HL-60/S4 treated with retinoic acid at 250 ng/mL for 4 days and 3 days (cell line): ENCODE data around the gene DOK5.
"Not testable (repeated sequence)": the region's sequence is repeated elsewhere in the genome, so short reads cannot be mapped to it uniquely, and the experiment has no call there.

Source experiments
- in situ Hi-C: fragments of 300-500 bp; cut with MboI; formaldehyde crosslinking; loops from 2 replicates; pipeline ENCODE4 v1.7.0; 2022; ENCODE audit warnings: low sequenced_read_pairs

DOK5 gene

DNA sequence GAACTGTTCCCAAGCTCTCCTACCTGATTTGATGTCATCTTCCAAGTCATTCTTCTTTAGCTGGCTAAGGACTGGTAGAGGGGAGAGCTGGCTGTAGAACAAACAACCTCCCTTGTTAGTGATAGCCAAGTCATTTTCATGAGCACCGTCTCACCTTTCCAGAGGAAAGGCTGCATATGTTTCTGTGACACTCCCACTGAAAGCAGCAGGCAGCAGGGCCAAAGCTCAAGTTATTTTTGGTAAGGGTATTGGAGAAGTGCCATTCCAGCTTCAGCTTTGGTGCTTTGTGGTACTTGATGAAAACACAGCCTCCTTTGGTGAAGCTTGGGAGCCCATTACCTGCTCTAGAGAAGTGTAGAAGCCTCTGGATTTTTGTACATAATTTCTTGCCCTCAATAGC is 5.4 kb upstream of the DOK5 start:
- in situ Hi-C loops = no loop called here

DNA sequence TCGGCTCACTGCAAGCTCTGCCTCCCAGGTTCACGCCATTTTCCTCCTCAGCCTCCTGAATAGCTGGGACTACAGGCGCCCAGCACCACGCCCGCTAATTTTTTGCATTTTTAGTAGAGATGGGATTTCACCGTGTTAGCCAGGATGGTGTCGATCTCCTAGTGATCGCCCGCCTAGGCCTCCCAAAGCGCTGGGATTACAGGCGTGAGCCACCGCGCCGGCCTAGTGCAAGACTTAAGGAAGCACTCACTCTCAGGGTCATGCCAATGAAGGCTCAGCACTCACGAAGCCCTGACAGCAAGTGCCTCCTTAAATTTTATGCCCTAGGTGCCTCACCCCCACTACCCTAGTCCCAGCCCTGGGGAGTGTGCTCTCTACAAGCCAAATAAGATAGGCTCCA is 4.7 kb upstream of the DOK5 start:
- in situ Hi-C loops = no loop called here

DNA sequence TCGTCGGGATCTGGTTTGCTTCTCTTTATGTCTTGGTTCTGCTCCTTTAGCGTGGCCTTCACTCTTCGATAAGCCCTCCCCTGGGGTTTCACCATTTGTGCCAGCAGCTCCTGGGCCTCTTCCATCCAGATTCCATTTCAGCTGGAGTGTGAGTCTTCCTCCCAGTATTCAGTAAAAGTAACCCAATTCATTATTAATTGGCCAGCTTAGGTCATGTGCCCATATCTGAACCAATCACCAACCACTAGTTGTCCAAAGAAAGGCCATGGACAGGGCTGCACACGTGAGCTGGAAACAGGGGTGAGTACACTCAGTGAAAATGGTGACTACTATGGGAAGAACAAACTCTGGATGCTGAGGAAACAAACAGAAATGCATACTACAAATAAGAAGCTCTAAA is 2.8 kb upstream of the DOK5 start:
- in situ Hi-C loops = no loop called here

DNA sequence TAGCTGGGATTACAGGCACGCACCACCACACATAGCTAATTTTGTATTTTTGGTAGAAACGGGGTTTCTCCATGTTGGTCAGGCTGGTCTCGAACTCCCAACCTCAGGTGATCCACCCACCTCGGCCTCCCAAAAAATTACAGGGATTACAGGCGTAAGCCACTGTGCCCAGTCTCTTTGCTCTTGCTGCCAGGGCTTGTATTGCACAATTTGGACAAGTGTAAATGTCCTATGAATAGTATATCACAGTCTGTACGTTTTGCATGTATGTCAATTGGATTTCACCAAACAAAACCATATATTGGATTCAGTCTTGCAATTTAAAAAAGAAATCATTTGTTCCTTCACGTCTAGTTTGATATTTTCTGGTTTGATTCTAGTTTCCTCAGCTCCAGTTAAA is 2.1 kb upstream of the DOK5 start:
- in situ Hi-C loops = no loop called here

DNA sequence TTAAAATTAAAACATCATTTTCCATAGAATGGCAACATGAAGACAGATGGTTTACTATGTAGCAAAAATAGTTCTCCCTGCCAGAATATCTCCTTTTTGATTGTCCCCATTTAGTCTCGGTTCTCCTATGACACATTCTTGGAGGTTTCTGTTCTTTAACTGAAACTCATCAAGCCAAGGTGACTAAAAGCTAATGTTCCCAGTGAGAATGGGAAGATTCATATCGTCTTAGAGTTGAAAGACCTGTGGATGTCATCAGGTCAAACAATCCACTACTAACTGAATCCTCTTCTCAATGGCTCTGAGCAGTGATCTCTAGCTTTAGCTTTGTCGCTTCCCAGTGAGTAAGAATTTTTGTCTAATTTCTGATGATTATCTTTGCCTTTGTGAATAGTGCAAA is 1.3 kb upstream of the DOK5 start:
- in situ Hi-C loops = no loop called here

- in situ Hi-C loops = no loop called here
Observed at GRCh38 chr20:54474866-54475265, 527 bp upstream of the DOK5 start.

DNA sequence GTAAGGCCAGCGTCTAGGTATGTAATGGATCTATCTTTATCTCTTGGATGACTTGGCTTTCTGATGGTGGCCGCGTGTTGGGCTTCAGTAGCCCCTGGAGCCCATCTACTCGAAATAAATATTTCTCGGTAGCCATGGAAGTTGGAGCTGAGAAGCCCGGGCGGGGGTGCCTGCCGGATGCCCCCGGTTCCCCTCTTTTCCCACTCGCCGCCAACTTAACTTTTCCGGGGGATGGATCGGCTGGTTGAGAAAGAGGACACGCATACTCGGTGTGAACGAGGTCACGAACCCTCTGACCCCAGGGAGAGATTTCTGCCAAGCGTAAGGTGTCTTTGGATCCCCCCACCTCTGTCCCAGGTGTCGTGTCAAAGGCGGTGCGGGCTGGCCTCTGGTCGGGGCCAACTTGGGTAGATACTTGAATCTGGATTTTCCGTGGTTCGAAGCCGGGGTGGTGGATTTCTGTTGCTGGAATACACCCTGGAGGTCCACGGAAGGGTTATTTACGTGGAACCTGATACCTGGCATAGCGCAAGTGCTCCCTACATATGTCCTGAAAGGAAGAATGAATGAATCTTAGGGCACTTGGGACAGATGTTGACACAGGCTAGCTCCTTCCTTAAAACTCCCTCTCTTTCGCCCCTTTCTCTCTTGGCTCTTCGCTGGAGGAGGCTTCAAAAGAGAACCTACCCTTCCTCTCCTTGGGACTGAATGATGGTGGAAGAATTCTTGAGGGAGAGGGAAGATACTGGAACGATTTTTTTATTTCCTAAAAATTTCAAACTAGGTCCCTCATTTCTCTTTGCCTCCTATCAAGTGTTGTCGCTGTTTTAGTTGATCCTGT is 996 bp downstream of the DOK5 start:
- in situ Hi-C loops = no loop called here

DNA sequence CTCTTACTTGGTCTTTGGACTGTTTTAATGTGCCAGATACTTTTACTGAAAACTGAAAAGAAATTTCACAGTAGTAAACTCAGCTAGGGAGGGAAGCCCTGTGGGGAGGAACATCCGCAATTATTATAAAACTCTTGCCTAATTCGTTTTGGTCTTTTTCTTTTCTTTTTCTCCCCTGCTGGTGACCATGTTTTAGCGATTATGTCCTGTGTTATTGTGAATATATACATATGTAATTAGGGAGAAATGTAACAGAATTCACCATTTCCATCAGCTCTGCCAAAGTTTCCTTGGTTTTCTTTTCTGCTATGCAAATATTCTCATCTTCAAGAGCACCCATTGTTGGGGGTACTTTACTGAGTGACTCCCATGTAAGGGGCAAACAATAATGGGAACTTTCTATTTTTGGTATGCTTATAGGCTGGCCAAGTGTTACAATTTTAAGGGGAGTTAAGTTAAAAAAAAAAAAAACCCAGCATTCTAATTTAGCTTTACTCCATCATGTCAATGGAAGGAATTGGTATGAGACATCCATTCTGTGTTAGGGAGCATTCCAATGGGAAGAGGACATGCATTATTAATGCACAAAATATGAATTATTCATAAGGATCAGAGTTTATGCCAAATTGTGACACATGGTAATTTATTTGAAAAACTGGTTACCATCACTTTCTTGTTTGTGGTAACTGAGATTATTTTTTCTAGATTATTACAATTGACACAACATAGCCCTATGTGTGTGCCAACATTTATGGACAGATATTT is 2.0 kb downstream of the DOK5 start:
- in situ Hi-C loops = no loop called here

GRCh38 chr20:54479138-54479906 is 3.9 kb downstream of the DOK5 start:
- in situ Hi-C loops = no loop called here

GRCh38 chr20:54479937-54480336 is 4.5 kb downstream of the DOK5 start:
- in situ Hi-C loops = not testable (repeated sequence)

DNA sequence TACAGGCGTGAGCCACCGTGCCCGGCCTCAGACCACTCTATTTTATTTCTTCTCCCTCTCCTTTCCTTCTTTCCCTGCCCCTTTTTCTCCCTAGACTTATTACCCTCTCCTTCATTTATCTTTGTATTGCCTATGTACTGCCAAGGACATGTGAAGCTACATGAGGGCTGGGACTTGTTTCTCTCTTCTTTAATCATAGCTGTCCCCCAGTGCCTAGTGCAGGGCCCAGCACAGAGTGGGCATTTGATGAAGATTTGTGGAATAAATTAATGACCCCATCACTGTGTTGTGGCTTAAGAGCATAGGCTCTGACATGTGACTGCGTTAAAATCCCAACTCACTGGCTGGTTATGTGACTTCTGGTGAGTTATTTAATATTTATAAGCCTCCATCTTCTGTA is 6.0 kb downstream of the DOK5 start:
- in situ Hi-C loops = no loop called here

GRCh38 chr20:54485631-54486030 is 10.2 kb downstream of the DOK5 start:
- in situ Hi-C loops = no loop called here

DNA sequence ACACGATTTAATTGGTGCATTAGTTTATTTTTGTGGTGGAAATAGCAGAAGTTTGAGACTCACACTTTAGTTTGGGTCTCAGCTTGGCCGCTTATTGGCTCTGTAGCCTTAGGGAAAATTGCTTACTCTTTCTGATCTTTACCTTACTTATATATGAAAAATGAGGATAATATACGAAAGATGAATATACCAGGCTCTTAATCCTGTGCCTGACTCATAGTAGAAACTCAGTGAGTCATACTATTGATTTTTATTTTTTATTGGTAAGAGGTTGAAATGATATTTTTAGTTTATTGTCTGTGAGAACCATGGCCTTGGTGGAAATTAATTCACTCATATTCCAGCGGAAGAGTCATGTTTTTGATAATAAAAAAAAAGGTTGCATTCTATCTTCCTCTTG is 11.2 kb downstream of the DOK5 start:
- in situ Hi-C loops = no loop called here

GRCh38 chr20:54488442-54488841 is 13.0 kb downstream of the DOK5 start:
- in situ Hi-C loops = no loop called here

GRCh38 chr20:54491506-54491905 is 16.1 kb downstream of the DOK5 start:
- in situ Hi-C loops = no loop called here

- in situ Hi-C loops = no loop called here
Observed at GRCh38 chr20:54494303-54495006, 19.1 kb downstream of the DOK5 start.

GRCh38 chr20:54497931-54498718 is 22.7 kb downstream of the DOK5 start:
- in situ Hi-C loops = no loop called here

GRCh38 chr20:54499111-54499510 is 23.7 kb downstream of the DOK5 start:
- in situ Hi-C loops = no loop called here

GRCh38 chr20:54502179-54502578 is 26.8 kb downstream of the DOK5 start:
- in situ Hi-C loops = no loop called here

DNA sequence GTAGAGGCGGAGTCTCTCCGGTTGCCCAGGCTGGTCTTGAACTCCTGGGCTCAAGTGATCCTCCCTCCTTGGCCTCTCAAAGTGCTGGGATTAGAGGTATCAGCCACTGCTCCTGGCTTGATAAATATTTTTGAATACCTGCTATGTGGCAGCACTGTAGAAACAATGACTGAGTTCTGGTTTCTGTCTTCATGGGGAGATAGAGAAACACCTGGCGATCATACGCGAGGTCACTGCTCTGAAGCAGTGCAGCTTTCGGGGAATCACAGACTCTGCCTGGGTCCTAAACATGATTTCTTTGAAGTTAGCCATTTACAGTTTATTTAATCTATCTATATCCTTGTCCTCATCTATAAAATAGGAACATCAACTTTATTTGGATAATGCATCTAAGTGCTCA is 31.2 kb downstream of the DOK5 start:
- in situ Hi-C loops = no loop called here
